GM18907 (cell line): ENCODE measurements around the gene RPS5.
"Not testable (repeated sequence)": the region's sequence is repeated elsewhere in the genome, so short reads cannot be mapped to it uniquely, and the experiment has no call there.

Experiments used
- ATAC-seq: cut with Tn5 transposase; IDR thresholded peaks from one replicate; pipeline ENCODE4 v1.9.1; 2021; ENCODE audit warnings: mild to moderate bottlenecking, moderate library complexity; ENCODE audit not compliant: unreplicated experiment

Gene RPS5

GRCh38 chr19:58400916-58401839, 14.1 kb downstream of the RPS5 start:
- peak; percentile 98 for ATAC-seq

- no peak for ATAC-seq
These were observed 14.9 kb downstream of the RPS5 start for GRCh38 chr19:58401840-58402421.

DNA sequence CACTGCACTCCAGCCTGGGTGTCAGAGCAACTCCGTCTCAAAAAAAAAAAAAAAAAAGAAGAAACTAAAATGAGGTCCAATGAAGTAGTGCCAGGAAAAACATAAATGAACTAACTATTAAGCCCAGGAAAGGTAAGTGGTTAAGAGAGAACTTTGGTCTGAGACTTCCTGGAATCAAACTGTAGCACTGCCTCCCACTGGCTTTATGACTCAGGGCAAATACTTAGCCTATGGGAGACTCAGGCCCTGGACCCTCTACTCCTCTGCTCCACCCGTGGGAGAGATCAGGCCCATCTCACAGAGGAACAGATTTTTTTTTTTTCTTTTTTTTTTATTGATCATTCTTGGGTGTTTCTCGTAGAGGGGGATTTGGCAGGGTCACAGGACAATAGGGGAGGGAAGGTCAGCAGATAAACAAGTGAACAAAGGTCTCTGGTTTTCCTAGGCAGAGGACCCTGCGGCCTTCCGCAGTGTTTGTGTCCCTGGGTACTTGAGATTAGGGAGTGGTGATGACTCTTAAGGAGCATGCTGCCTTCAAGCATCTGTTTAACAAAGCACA, 16.9 kb downstream of the RPS5 start:
- ATAC-seq = not testable (repeated sequence)

DNA sequence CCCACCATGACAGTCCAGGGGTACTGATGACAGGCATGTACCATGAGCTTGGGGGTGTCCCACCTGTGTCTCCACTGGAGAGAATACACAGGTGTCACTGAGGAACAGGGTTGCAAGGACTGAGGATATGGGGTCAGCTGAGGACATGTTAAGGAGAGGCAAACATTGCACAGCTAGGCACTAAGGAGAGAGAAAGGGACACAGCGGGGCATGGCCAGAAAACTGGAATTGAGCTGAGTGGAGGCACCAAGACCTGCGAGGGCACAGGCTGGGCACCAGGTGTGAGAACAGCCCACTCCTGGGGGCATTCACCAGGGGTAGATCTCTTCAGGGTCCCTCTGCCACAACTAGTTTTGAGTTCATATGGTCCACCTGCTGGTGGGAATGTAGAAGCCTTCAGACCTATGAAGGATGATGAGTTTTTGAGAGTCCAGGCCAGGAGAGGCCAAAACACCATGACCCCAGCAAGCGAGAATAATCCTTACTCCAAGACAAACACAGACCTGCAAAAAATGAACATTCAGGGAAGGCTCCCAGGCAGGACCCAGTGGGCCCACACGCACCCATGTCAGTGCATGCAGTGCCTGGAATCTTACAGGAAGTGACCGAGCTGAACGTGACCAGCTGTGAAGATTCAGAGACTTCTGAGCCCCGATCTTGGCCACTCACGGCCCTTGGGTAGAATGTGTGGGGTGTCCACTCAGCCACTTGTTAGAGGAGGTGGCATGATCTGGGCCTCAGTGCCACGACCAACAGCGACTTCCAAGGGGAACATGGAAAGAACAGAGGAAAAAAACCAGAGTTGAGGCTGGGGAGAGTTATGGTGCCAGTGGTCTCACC, 20.0 kb downstream of the RPS5 start:
- ATAC-seq = no peak

GRCh38 chr19:58407658-58408151, 20.6 kb downstream of the RPS5 start:
- ATAC-seq = no peak

GRCh38 chr19:58408152-58409009, 21.3 kb downstream of the RPS5 start, which contains the start of gene ZNF584:
ZNF584 (plus strand) TSS chr19:58408649; CDS start chr19:58409148, 499 bp downstream.
- ATAC-seq = peak; percentile 91

- ATAC-seq = peak; percentile 26
These were observed 22.1 kb downstream of the RPS5 start for GRCh38 chr19:58409010-58409790.

GRCh38 chr19:58416604-58417003, 29.5 kb downstream of the RPS5 start:
- no peak for ATAC-seq

GRCh38 chr19:58417071-58417470, 30.0 kb downstream of the RPS5 start:
- no peak for ATAC-seq

- no peak for ATAC-seq
These were observed 41.5 kb downstream of the RPS5 start for GRCh38 chr19:58428617-58429016.

- ATAC-seq = no peak
These were observed 42.7 kb downstream of the RPS5 start for GRCh38 chr19:58429745-58430144.

DNA sequence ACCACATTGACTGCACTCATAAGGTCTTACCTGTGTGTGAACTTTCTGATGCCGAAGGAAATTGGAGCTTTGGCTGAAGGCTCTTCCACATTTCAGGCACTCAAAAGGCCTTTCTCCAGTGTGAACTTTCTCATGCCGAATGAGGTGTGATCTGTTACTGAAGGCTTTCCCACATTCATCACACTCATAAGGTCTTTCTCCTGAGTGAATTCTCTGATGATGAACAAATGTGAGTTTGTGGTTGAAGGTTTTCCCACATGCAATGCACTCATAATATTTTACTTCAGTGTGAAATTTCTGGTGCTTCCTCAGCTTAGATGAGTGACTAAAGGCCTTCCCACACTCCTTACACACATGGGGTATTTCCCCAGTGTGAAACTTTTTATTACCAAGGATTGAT, 47.1 kb downstream of the RPS5 start:
- no peak for ATAC-seq

DNA sequence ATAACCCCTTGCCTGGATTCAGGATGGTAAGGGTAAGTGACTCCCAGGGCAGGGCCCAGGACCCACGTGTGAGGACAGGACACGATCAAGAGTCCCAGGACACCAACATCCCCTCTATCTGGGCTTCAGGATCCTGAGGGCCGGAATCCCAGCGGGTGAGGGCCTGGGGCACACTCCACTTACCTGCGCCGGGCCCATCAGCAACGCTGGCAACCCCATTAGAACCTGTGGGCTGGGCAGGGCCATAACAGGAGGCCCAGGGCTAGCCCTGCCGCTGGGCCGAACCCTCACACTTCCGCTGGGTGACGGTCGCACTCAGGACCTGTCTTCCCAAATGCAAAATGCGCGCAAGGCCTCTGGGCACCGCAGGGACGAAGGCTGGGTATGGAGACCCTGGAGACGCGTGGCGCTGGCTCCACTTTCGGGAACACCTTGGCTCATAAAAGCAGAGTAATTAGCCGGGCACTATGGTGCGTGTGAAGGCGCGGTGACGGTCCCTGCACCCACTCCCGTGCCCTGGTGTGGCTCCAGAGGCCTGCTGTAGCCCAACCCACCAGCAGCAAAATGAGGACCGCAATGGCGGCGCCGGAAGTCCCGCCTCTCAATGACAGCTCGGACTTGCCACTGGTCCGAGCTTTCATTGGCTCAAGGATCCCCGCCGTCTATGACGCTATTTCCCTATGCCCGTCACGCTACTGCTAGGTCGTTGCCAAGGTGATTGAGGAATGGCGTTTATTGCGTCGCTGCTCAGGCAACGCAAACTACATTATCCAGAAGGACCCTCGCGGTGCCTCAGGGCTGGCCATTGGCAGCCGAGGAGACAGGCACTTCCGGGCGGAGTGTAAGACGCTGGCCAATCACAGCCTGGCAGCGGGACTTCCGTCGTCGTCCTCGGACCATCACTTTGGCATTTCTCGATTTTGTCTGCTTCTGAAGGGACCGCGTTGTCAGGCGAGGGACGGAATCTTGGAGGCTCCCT, 52.8 kb downstream of the RPS5 start, which contains the start of gene ZNF132:
ZNF132 (minus strand) TSS at position 578 of the 979 bp plus-strand sequence; CDS start at position 246, 332 bp downstream.
- ATAC-seq = peak; percentile 90

DNA sequence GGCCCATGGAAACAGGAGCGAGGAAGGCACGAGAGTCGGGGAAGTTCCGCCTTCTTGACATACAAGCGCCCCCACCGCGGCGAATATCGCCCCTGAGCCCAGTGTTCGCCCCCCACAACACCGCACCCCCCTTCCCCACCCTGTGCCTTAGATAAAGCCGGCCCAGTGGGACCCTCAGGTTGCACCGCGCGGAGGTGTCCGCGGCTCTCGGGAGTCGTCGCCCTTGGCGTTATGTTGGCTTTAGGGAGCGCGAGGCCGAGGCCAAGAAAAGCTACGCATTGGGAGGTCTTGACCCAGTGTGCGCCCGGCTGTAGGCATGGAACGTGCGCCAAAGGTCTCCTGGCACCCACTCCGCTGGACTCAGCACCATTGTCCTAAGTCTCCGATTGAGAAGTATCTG, 53.5 kb downstream of the RPS5 start:
- no peak for ATAC-seq

DNA sequence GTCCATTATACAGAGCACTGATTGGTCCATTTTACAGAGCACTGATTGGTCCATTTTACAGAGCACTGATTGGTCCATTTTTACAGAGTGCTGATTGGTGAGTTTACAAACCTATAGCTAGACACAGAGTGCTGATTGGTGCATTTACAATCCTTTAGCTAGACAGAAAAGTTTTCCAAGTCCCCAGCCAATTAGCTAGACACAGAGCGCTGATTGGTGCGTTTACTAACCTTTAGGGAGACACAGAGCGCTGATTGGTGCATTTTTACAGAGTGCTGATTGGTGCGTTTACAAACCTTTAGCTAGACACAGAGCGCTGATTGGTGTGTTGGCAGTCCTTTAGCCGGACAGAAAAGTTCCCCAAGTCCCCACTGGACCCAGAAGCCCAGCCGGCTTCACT, 55.9 kb downstream of the RPS5 start:
- ATAC-seq = not testable (repeated sequence)
